Suprapubic skin (tissue), 4 donors: ENCODE measurements around the gene KDM4B. TPM values are rescaled to one million over a fixed set of nuclear protein-coding genes. Genes with fewer than 3 reads are reported as not detected.
A peak's percentile ranks its signal among the peaks of the same experiment; 100 is the strongest.
"Not testable (repeated sequence)": the region's sequence is repeated elsewhere in the genome, so short reads cannot be mapped to it uniquely, and the experiment has no call there.

Source experiments
- DNase-seq, 2 donors: peaks; one replicate each; pipeline ENCODE4 v3.0.0-alpha.2; 2019; ENCODE audit warnings: low spot score in 2 of 2
- H3K27ac ChIP-seq: fragments of 200-600 bp; sonication (generic); one replicate; pipeline ENCODE4 v1.5.1; 2019
- H3K27me3 ChIP-seq: fragments of 200-600 bp; sonication (generic); one replicate; pipeline ENCODE4 v1.5.1; 2019
- H3K36me3 ChIP-seq: fragments of 200-600 bp; sonication (generic); one replicate; pipeline ENCODE4 v1.5.1; 2019
- H3K4me1 ChIP-seq: fragments of 200-600 bp; sonication (generic); one replicate; pipeline ENCODE4 v1.5.1; 2019
- H3K4me3 ChIP-seq: fragments of 200-600 bp; sonication (generic); one replicate; pipeline ENCODE4 v1.5.1; 2019; ENCODE audit warnings: mild to moderate bottlenecking
- H3K9me3 ChIP-seq: fragments of 200-600 bp; sonication (generic); one replicate; pipeline ENCODE4 v1.5.1; 2019
- EP300 ChIP-seq: sonication (generic); formaldehyde crosslinking; IDR thresholded peaks from one replicate; pipeline ENCODE4 v1.6.1; 2017; ENCODE audit warnings: antibody characterized with exemption
- POLR2A ChIP-seq, 2 donors: fragments of 450-650 bp; IDR thresholded peaks; one replicate each; pipeline ENCODE4 v1.6.1; 2017; ENCODE audit warnings: antibody characterized with exemption in 2 of 2, mild to moderate bottlenecking in 2 of 2, moderate library complexity in 2 of 2
- POLR2AphosphoS5 ChIP-seq, 3 donors: sonication (generic); formaldehyde crosslinking; IDR thresholded peaks; one replicate each; pipeline ENCODE4 v1.6.1; 2017; ENCODE audit warnings: antibody characterized with exemption in 3 of 3
- WGBS: methylation state at CpG from one replicate; pipeline ENCODE4 v1.1.5; 2018; 5-methylcytosine and 5-hydroxymethylcytosine counted together
- total RNA-seq, 4 donors: library from RNA; depleted of rRNA; stranded (reverse); fragments of >200 nt; gene quantifications; one replicate each; pipeline ENCODE4 v1.1.0, GENCODE V29; 2016
- TF ChIP-seq, protein P1 (sequence below), 2 donors: fragments of 200-600 bp in 1 of 2; fragments of 450-650 bp in 1 of 2; sonication (generic) in 1 of 2; IDR thresholded peaks; one replicate each; pipeline ENCODE4 v1.5.1; 2016 to 2019; ENCODE audit warnings: antibody characterized with exemption in 2 of 2, mild to moderate bottlenecking in 1 of 2, moderate library complexity in 1 of 2

The KDM4B gene
- total RNA-seq, 4 donors from 2014 or later: 34.2 to 82.7 (median 48.7) TPM

DNA sequence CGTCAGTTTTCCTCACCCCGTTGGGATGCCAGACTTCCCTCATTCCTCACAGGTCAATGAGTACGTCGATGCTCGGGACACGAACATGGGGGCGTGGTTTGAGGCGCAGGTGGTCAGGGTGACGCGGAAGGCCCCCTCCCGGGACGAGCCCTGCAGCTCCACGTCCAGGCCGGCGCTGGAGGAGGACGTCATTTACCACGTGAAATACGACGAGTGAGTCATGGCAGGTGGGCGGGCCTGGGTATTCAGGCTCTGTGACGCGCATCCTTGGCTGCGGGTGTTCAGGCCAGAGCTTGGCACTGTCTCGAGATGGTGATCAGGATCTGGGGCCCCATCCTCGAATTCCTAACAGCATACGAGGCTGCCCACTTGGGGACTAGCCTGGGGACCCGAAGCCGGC lies 38.2 kb upstream of the KDM4B start:
- no peaks in the 10 kb centered on the region for H3K27me3 ChIP-seq
- H3K27ac ChIP-seq: no peak overlapping the region
- no peak for DNase-seq
- no peaks in the 10 kb centered on the region for H3K4me1 ChIP-seq
- TF ChIP-seq EP300: no peak
- TF ChIP-seq POLR2AphosphoS5 (IDR thresholded peaks at IDR 0.05): no peak
- TF ChIP-seq, protein P1, sequence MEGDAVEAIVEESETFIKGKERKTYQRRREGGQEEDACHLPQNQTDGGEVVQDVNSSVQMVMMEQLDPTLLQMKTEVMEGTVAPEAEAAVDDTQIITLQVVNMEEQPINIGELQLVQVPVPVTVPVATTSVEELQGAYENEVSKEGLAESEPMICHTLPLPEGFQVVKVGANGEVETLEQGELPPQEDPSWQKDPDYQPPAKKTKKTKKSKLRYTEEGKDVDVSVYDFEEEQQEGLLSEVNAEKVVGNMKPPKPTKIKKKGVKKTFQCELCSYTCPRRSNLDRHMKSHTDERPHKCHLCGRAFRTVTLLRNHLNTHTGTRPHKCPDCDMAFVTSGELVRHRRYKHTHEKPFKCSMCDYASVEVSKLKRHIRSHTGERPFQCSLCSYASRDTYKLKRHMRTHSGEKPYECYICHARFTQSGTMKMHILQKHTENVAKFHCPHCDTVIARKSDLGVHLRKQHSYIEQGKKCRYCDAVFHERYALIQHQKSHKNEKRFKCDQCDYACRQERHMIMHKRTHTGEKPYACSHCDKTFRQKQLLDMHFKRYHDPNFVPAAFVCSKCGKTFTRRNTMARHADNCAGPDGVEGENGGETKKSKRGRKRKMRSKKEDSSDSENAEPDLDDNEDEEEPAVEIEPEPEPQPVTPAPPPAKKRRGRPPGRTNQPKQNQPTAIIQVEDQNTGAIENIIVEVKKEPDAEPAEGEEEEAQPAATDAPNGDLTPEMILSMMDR (IDR thresholded peaks at IDR 0.05): no peak
- no peak for TF ChIP-seq POLR2A (IDR thresholded peaks at IDR 0.05)
- no peaks in the 10 kb centered on the region for H3K9me3 ChIP-seq
- WGBS: 92% methylated on average over 27 of the region's 28 CpGs
- no peak overlapping the region for H3K4me3 ChIP-seq
- H3K36me3 ChIP-seq: no peaks in the 10 kb centered on the region

DNA sequence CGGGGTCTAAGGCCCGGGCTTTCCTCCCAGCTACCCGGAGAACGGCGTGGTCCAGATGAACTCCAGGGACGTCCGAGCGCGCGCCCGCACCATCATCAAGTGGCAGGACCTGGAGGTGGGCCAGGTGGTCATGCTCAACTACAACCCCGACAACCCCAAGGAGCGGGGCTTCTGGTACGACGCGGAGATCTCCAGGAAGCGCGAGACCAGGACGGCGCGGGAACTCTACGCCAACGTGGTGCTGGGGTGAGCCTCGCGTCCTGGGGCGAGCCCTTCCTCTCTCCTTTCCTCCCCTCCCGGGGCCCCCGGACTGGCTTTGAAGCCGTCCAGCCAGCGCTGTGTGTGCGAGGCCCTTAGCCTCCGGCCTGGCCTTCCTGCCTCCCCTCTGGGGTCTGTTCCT lies 36.2 kb upstream of the KDM4B start:
- Histone ChIP-seq H3K4me3 (no peak overlapping the region), H3K4me1 (no peaks in the 10 kb centered on the region), H3K36me3 (no peaks in the 10 kb centered on the region), H3K27me3 (no peaks in the 10 kb centered on the region), H3K27ac (no peak overlapping the region), H3K9me3 (no peaks in the 10 kb centered on the region)
- WGBS: 97% methylated on average over 19 of the region's 32 CpGs
- TF ChIP-seq POLR2A (IDR thresholded peaks at IDR 0.05) (no peak), POLR2AphosphoS5 (IDR thresholded peaks at IDR 0.05) (no peak), EP300 (no peak)
- TF ChIP-seq, protein P1 (IDR thresholded peaks at IDR 0.05): no peak
- no peak for DNase-seq

DNA sequence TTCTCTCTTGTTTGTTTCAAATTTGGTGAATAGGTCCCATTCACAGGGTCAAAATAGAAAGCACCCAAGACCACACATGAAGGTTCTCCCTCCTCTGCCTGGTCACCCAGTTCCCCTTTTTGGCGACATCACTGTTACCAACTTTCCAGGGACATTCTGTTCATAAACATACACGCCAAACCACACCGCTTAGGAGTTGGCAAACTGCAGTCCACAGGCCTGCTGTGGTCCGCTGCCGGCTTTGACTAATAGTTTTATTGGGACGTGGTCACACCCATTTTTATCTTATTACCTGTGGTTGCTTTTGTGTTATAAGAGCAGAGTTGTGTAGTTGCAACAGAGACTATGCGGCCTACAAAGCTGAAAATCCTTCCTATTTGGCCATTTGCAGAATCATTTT lies 35.4 kb upstream of the KDM4B start:
- 78% methylated on average over 7 of the region's 7 CpGs for WGBS
- H3K4me3 ChIP-seq: no peak overlapping the region
- no peaks in the 10 kb centered on the region for H3K36me3 ChIP-seq
- DNase-seq: no peak
- H3K27me3 ChIP-seq: no peaks in the 10 kb centered on the region
- no peaks in the 10 kb centered on the region for H3K4me1 ChIP-seq
- H3K9me3 ChIP-seq: no peaks in the 10 kb centered on the region
- peak overlapping the region; percentile 35 for H3K27ac ChIP-seq
- TF ChIP-seq, protein P1 (IDR thresholded peaks at IDR 0.05): no peak
- TF ChIP-seq EP300 (no peak), POLR2AphosphoS5 (IDR thresholded peaks at IDR 0.05) (peak in 2 of 3 donors; percentile 25 to 39), POLR2A (IDR thresholded peaks at IDR 0.05) (no peak)

DNA sequence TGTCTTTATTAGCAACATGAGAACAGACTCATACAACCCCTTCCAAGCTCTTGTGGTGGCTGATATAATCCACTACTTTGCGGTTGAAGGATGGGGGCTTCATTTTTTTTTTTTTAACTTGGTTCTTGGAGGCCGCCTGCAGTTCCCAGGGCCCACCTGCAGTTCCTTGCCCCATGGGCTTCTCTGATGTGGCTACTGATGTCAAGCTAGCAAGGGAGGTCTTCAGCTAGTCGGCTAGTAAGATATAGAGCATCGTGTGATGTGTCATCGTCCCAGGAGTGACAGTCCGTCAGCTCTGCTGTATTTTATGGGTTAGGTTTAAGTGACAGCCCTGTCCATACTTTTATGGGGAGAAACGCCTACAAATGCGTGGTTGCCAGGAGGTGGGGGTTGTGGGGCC lies 33.5 kb upstream of the KDM4B start:
- H3K27ac ChIP-seq: no peak overlapping the region
- WGBS: 95% methylated on average over 7 of the region's 8 CpGs
- no peaks in the 10 kb centered on the region for H3K9me3 ChIP-seq
- no peak for DNase-seq
- H3K4me1 ChIP-seq: no peaks in the 10 kb centered on the region
- H3K36me3 ChIP-seq: no peaks in the 10 kb centered on the region
- H3K27me3 ChIP-seq: no peaks in the 10 kb centered on the region
- TF ChIP-seq, protein P1 (IDR thresholded peaks at IDR 0.05): no peak
- TF ChIP-seq POLR2A (IDR thresholded peaks at IDR 0.05): no peak
- TF ChIP-seq EP300: no peak
- no peak for TF ChIP-seq POLR2AphosphoS5 (IDR thresholded peaks at IDR 0.05)
- no peak overlapping the region for H3K4me3 ChIP-seq

DNA sequence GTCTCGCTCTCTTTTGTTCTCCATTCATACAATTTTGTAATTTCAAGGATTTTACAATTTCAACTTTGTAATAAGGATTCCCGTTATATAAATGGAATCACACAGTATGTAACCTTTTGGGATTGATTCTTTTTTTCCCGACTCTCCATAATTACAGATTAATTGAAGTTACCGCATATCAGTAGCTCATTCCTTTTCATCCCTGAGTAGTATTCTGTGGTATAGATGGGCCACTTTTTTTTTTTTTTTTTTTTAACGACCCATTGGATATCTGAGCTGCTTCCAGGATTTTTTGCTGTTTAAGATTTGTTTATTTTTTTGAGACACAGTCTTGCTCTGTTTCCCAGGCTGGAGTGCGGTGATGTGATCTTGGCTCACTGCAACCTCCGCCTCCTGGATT lies 31.9 kb upstream of the KDM4B start:
- DNase-seq: no peak
- WGBS: 97% methylated on average over 7 of the region's 7 CpGs
- TF ChIP-seq, protein P1 (IDR thresholded peaks at IDR 0.05): no peak
- TF ChIP-seq EP300 (no peak), POLR2AphosphoS5 (IDR thresholded peaks at IDR 0.05) (no peak), POLR2A (IDR thresholded peaks at IDR 0.05) (no peak)
- no peaks in the 10 kb centered on the region for H3K9me3 ChIP-seq
- no peaks in the 10 kb centered on the region for H3K4me1 ChIP-seq
- no peak overlapping the region for H3K27ac ChIP-seq
- no peaks in the 10 kb centered on the region for H3K27me3 ChIP-seq
- H3K4me3 ChIP-seq: no peak overlapping the region
- no peaks in the 10 kb centered on the region for H3K36me3 ChIP-seq

DNA sequence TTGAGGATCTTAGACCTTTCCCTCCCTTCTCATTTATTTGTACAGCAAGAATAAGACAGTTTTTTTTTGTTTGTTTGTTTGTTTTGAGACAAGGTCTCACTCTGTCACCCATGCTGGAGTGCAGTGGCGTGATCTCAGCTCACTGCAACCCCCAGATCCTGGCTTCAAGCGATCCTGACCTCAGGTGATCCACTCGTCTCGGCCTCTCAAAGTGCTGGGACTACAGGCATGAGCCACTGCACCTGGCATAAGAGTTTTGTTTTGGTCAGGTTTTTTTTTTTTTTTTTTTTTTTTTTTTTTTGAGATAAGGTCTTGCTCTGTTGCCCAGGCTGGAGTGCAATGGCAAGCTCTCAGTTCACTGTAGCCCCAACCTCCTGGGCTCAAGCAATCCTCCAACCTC lies 30.5 kb upstream of the KDM4B start:
- not testable (repeated sequence) for H3K36me3 ChIP-seq, H3K4me1 ChIP-seq, H3K27ac ChIP-seq, DNase-seq, H3K9me3 ChIP-seq, H3K4me3 ChIP-seq, H3K27me3 ChIP-seq
- 97% methylated on average over 4 of the region's 4 CpGs for WGBS
